ENCODE measurements around the gene UBASH3A.
"Not testable (repeated sequence)": the region's sequence is repeated elsewhere in the genome, so short reads cannot be mapped to it uniquely, and the experiment has no call there.

The UBASH3A gene

GRCh38 chr21:42468491-42469131, 64.9 kb downstream of the UBASH3A start:
- no peak for DNase-seq (ENCODE audit: low read depth)

- DNase-seq (ENCODE audit: low read depth), result no peak
These were observed 65.6 kb downstream of the UBASH3A start for GRCh38 chr21:42469272-42469671.

GRCh38 chr21:42469726-42470125, 66.0 kb downstream of the UBASH3A start:
- not testable (repeated sequence) for DNase-seq (ENCODE audit: low read depth)

- DNase-seq (ENCODE audit: low read depth), result no peak
These were observed 67.5 kb downstream of the UBASH3A start for GRCh38 chr21:42471206-42471605.

GRCh38 chr21:42471716-42472330, 68.1 kb downstream of the UBASH3A start:
- no peak for DNase-seq (ENCODE audit: low read depth)

- DNase-seq (ENCODE audit: low read depth), result no peak
These were observed 68.8 kb downstream of the UBASH3A start for GRCh38 chr21:42472521-42472920.

GRCh38 chr21:42473498-42474042, 69.9 kb downstream of the UBASH3A start:
- DNase-seq (ENCODE audit: low read depth), result no peak

- DNase-seq (ENCODE audit: low read depth), result no peak
These were observed 70.5 kb downstream of the UBASH3A start for GRCh38 chr21:42474043-42474831.

GRCh38 chr21:42475036-42475435, 71.3 kb downstream of the UBASH3A start:
- no peak for DNase-seq (ENCODE audit: low read depth)

- no peak for DNase-seq (ENCODE audit: low read depth)
These were observed 72.1 kb downstream of the UBASH3A start for GRCh38 chr21:42475526-42476387.

- DNase-seq (ENCODE audit: low read depth), result no peak
These were observed 73.0 kb downstream of the UBASH3A start for GRCh38 chr21:42476388-42477331.

- DNase-seq (ENCODE audit: low read depth), result no peak
These were observed 74.8 kb downstream of the UBASH3A start for GRCh38 chr21:42478504-42478903.

GRCh38 chr21:42479582-42479981, 75.9 kb downstream of the UBASH3A start:
- DNase-seq (ENCODE audit: low read depth), result no peak

- no peak for DNase-seq (ENCODE audit: low read depth)
These were observed 77.0 kb downstream of the UBASH3A start for GRCh38 chr21:42480736-42481135.

GRCh38 chr21:42481169-42481568, 77.5 kb downstream of the UBASH3A start:
- no peak for DNase-seq (ENCODE audit: low read depth)

- no peak for DNase-seq (ENCODE audit: low read depth)
These were observed 81.3 kb downstream of the UBASH3A start for GRCh38 chr21:42484966-42485365.

- no peak for DNase-seq (ENCODE audit: low read depth)
These were observed 82.4 kb downstream of the UBASH3A start for GRCh38 chr21:42486072-42486471.

- DNase-seq (ENCODE audit: low read depth), result no peak
These were observed 82.8 kb downstream of the UBASH3A start for GRCh38 chr21:42486531-42486930.

GRCh38 chr21:42489006-42489563, 85.4 kb downstream of the UBASH3A start:
- no peak for DNase-seq (ENCODE audit: low read depth)

- no peak for DNase-seq (ENCODE audit: low read depth)
These were observed 86.3 kb downstream of the UBASH3A start for GRCh38 chr21:42489991-42490390.
